ENCODE measurements around the gene LRRC46. TPM values are rescaled to one million over a fixed set of nuclear protein-coding genes. Genes with fewer than 3 reads are reported as not detected.

Gene LRRC46
- total and polyA plus RNA-seq, 2 of the 13 experiments (the other 11 are each of a cell fraction or from before 2014, with no cell fraction given), result 0.09 TPM

- TF ChIP-seq TFDP2 (CRISPR knock-in tag; IDR thresholded peaks at IDR 0.05) (peak; percentile 80), ESRRA (CRISPR knock-in tag; IDR thresholded peaks at IDR 0.05; ENCODE audit: low read depth) (no peak), MTA3 (CRISPR knock-in tag; IDR thresholded peaks at IDR 0.05) (no peak), ZNF597 (CRISPR knock-in tag; IDR thresholded peaks at IDR 0.05) (no peak), ZNF101 (CRISPR knock-in tag; IDR thresholded peaks at IDR 0.05; ENCODE audit: borderline replicate concordance, low read depth) (no peak), NR2F1 (CRISPR knock-in tag; IDR thresholded peaks at IDR 0.05) (no peak), ZNF570 (CRISPR knock-in tag; IDR thresholded peaks at IDR 0.05; ENCODE audit: borderline replicate concordance) (no peak), ZFP36 (IDR thresholded peaks at IDR 0.05; ENCODE audit: borderline replicate concordance, low read depth, low read length, partially characterized antibody) (no peak), MIXL1 (CRISPR knock-in tag; IDR thresholded peaks at IDR 0.05) (0 out of 2 replicates have a peak, but pooled peaks have one; percentile 50), ZNF530 (CRISPR knock-in tag; IDR thresholded peaks at IDR 0.05; ENCODE audit: low read depth) (no peak), KDM6A (CRISPR knock-in tag; IDR thresholded peaks at IDR 0.05; ENCODE audit: low read depth) (no peak), ZNF280D (CRISPR knock-in tag; IDR thresholded peaks at IDR 0.05) (no peak), BCL6 (CRISPR knock-in tag; IDR thresholded peaks at IDR 0.05) (peak; percentile 32; the same call in 1 of the 2 replicates), U2AF2 (IDR thresholded peaks at IDR 0.05; ENCODE audit: low read depth, low read length) (no peak), TIGD3 (CRISPR knock-in tag; IDR thresholded peaks at IDR 0.05; ENCODE audit: borderline replicate concordance) (no peak), TMF1 (CRISPR knock-in tag; IDR thresholded peaks at IDR 0.05; ENCODE audit: low read depth) (no peak; the same call in 1 of the 2 replicates), ZNF343 (CRISPR knock-in tag; IDR thresholded peaks at IDR 0.05) (no peak), ZNF18 (CRISPR knock-in tag; IDR thresholded peaks at IDR 0.05; ENCODE audit: insufficient replicate concordance) (no peak), WIZ (CRISPR knock-in tag; IDR thresholded peaks at IDR 0.05) (no peak), ELF3 (CRISPR knock-in tag; IDR thresholded peaks at IDR 0.05) (peak; percentile 93)
Observed at GRCh38 chr17:47821424-47822391, 9.8 kb upstream of the LRRC46 start, which contains the start of gene OSBPL7 (continued).

All from HepG2 (cell line).